T47D (cell line): ENCODE measurements around the gene INSM1.

Experiments used
- DNase-seq, 2 experiments: peaks; one replicate each; pipeline versions ENCODE4 v3.0.0 to v3.0.0-alpha.2; 2011 to 2012; ENCODE audit warnings: low read depth in 1 of 2, low spot score in 1 of 2
- JUND ChIP-seq: IDR thresholded peaks from 2 replicates; pipeline ENCODE4 v1.6.1; 2012; ENCODE audit warnings: low read depth
- in situ Hi-C: cut with HindIII; loops from 2 replicates; pipeline ENCODE4 v1.10.0; 2016; ENCODE audit warnings: low sequenced_read_pairs, low pct_unique_long_range_greater_than_20kb

INSM1 gene

DNA sequence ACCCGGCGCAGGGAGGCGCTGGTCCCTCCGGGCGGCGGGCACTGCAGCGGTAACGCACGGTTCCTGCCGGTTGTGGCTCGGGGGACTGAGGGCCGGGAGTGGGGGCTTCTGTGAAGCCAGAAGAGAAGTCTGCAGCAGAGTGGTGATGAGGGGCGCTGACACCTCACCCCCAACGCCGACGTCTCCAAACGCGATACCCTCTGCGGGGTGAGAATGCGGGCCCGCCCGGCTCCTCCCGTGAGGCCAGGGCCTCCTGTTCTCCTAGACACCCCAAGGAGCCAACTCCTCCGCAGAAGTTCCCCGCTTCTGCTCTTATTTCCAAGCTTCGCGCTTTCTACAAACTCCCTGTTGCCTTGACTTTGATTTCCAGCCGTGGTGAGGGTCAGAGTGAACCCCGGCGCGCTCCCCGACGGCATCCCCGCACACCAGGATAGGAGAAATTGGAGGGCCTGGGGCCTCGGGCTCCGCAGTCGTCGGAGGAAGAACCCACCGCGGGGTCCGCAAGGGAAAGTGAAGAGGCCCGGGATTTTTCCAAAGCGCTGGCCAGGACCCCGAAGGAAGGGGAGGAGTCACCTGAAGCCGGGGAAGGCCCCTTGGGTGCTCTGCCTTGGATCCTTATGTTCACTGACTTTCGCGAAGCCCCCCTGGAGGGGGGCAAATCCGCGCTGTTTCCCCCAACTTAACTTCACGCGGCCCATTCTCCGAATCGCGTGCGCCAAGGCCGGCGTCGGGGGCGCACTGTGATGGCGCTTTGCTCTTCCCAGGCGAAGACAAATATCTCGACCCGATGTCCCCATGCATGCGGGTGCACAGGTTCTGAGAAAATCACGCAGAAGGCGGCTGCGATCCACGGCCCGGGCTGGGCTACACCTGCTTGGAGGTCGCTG is 3.1 kb upstream of the INSM1 start:
- no peak for DNase-seq
- no peak for TF ChIP-seq JUND

DNA sequence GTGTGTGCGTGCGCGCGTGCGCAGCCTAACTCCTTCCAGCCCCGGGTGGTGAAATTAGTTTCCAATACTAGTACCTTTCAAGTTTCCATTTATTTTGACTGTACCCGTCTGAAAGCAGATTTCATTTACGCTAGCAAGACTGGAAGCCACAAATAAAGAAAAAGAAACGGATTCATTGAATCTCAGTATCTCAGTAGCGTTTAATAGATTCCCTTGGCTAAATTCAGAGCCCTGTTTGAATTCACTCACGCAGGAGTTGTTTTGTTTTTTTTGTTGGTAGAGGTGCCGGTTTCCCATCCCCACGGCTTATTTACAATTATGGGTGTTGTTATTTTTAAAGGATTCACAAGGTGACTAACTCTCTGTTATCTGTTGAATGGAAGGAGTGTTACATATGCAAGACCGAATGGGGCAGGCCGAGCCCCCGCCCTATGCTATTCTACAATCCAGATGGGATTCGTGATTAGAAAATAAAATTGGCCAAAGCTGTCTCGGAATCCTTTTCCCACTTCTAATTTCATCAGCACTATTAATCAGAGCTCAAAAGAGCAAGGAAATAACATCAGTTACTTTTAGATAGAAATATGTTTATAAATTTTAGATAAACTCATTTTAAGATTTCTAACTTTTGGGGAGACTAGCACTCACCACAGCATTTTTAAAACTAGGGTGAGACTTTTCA is 2.3 kb upstream of the INSM1 start:
- no peak for DNase-seq
- in situ Hi-C loops: no loop called here

More for the DNA sequence above, 3.1 kb upstream of the INSM1 start:
- in situ Hi-C loops: no loop called here

DNA sequence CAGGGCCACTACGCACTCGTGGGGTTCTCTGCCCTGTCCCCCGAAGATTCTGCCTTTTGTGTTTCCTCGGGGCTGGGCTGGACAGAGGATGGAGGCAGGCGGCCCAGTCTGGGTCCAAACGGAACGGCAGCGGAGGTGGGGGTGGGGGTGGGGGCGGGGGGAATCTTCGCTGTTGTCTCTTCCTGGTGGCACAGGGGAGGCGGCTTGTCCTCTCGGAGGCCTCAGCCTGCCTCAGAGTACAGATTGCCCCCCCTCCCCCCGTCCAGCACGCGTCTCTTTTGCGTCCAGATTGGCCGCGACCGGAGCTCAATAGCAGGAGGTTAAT is 1.4 kb upstream of the INSM1 start:
- in situ Hi-C loops: no loop called here
- TF ChIP-seq JUND: no peak
- no peak for DNase-seq

More for the DNA sequence above, 2.3 kb upstream of the INSM1 start:
- TF ChIP-seq JUND: no peak

DNA sequence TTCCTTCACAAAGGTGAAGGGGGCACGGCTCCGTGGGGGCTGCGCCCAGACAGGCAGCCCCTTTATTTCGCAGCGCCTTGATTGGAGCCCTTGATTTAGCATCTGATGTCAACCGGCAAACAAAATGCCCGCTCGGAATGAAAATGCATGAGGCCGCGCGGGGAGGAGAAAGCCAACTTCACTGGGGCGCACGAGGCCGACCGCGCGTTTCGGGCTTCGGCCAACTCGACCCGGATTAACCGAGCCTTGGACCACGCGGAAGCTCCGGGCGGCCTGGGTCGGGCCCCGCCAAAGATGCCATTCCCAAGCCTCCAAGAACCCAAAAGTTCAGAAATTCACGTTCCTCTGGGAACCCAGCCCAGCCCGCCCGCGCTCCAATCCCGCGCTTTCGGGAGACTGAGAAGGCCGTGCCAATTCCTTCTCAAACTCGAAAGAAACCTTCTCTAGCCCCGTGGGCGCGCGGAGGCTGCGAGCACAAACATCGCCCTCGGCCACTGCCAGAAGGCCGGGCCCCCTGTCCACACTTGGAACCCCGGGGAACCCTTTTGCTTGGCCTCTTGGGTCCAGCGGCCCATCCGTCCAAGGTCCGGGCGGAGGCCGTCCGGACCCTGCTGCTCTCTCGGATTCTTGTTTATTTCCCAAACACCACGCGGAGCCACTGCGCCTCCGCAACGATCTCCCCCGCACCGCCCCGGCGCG is 879 bp upstream of the INSM1 start:
- in situ Hi-C loops: no loop called here
- DNase-seq: no peak
- no peak for TF ChIP-seq JUND

DNA sequence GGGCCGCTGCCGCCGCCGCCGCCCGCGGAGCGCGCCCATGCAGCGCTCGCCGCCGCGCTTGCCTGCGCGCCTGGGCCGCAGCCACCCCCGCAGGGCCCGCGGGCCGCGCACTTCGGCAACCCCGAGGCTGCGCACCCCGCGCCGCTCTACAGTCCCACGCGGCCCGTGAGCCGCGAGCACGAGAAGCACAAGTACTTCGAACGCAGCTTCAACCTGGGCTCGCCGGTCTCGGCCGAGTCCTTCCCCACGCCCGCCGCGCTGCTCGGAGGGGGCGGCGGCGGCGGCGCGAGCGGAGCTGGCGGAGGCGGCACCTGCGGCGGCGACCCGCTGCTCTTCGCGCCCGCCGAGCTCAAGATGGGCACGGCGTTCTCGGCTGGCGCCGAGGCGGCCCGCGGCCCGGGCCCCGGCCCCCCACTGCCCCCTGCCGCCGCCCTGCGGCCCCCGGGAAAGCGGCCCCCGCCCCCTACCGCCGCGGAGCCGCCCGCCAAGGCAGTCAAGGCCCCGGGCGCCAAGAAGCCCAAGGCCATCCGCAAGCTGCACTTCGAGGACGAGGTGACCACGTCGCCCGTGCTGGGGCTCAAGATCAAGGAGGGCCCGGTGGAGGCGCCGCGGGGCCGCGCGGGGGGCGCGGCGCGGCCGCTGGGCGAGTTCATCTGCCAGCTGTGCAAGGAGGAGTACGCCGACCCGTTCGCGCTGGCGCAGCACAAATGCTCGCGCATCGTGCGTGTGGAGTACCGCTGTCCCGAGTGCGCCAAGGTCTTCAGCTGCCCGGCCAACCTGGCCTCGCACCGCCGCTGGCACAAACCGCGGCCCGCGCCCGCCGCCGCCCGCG is 730 bp downstream of the INSM1 start:
- no peak for DNase-seq
- no peak for TF ChIP-seq JUND
- in situ Hi-C loops: no loop called here

DNA sequence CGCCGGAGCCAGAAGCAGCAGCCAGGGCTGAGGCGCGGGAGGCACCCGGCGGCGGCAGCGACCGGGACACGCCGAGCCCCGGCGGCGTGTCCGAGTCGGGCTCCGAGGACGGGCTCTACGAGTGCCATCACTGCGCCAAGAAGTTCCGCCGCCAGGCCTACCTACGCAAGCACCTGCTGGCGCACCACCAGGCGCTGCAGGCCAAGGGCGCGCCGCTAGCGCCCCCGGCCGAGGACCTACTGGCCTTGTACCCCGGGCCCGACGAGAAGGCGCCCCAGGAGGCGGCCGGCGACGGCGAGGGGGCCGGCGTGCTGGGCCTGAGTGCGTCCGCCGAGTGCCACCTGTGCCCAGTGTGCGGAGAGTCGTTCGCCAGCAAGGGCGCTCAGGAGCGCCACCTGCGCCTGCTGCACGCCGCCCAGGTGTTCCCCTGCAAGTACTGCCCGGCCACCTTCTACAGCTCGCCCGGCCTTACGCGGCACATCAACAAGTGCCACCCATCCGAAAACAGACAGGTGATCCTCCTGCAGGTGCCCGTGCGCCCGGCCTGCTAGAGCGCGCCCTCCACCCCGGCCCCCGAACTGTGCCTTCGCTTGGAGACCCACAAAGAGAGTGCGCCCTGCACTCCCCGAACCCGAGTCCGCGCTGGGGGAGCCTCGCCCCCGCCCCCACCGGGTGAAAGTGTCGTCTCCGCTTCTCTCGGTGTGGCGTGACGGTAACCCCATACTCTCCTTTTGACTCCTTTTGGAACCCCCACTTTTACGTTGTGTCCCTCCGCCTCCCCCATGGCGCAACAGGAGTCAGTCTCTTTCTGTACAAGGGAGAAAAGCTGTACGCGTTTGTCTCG is 1.6 kb downstream of the INSM1 start:
- TF ChIP-seq JUND: no peak
- peak; percentile 89 to 92 for DNase-seq
- in situ Hi-C loops: no loop called here

DNA sequence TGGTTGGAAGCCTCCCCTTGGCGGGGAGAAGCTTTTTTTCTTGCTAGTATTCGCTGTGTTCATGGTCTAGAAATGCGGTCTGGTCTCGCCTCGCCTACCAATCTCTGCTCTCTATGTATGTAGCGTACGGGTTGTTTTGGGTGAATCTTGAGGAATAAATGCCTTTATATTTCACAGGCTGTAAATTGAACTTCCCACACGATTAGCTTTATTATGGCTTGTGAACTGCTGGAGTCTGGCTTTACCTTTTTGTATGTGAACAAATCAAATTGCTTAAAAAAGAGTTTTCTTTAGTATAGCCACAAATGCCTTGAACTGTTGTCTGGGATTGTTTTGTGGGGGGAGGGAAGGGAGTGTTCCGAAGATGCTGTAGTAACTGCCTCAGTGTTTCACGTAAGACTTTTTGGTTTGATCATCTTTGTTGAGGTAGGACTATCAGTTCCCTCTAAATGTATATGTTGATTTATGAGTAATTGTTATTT is 2.2 kb downstream of the INSM1 start:
- TF ChIP-seq JUND: no peak
- in situ Hi-C loops: no loop called here
- no peak for DNase-seq

DNA sequence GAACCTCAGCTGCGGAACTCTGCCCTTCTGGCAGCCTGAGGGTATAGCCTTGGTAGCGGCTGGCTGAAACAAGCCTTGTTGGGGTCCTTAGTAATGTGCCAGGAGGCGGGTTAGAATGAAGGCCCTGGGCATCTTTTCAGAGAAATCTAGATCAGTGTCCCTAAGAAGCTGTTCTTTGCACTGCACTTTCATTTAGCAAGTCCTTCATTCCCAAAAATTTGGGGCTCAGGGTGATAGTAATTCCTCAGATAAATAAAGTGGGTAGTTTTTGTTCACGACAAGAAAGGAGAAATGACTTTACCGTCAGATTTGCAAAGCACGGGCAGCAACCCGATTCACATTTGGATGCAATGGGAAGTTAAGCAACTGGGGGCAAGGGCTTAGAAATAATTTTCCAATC is 3.2 kb downstream of the INSM1 start:
- in situ Hi-C loops: no loop called here
- TF ChIP-seq JUND: no peak
- no peak for DNase-seq

DNA sequence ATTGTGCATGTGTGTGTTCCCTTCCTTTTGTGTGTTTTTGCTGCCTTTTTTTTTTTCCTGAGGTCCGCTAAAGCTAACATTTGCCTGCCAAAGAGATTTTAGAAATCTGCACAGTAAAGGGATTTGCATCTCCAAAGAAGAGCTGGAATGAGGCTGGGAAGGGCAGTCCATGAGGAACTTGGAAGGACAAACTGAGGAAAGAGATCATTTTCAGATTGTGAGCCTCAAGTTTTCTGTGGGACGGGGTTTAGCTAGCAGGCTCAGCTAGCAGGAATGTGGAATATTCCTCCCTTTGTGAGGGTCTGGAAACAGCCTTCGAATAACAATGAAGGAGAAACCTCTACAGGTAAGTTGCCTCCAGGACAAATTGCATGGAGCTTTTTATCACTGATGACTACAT is 3.8 kb downstream of the INSM1 start:
- no peak for TF ChIP-seq JUND
- in situ Hi-C loops: no loop called here

DNA sequence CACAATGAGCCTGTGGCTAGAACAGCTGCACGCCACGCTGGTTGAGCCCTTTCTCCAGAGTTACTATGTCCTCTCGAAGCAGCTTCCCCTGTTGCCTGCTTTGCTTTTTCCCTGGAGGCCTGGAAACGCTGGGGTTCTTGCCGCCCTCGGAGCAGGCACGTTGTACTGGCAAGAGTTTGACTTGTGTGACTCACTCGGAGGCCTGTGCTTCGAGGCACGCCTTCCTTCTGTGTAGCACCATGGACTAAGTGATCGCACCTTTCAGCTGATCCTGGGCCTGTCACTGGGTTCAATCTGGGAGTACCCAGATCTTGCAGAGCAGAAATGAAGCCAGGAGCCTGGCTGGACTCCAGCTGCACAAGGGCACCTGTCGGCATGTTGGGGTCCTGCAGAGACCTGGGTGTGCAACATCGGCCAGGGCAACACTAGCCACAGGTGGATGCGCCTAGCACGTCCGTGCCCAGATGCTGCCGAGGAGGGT is 5.2 kb downstream of the INSM1 start:
- in situ Hi-C loops: no loop called here
- no peak for TF ChIP-seq JUND
- DNase-seq: no peak

More for the DNA sequence above, 3.8 kb downstream of the INSM1 start:
- DNase-seq: no peak

DNA sequence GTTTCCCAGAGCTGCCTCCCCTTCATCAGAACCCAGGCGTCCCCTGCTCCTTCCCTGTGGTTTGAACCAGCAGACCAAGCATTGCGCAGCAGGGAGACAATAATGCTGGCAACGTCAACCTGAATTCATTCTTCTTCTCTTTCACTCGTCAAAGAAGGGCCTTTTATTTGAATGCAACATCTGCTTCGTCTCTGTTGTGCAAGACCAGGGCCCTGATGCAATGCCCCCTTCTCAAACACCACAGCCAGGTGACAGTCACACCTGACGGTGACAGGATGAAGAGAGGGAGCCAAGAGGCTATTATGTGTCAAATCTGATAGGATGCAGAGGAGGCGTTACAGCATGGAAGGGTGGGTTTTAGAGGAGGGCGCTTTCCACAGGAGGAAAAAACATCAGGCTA is 8.0 kb downstream of the INSM1 start:
- in situ Hi-C loops: no loop called here
- TF ChIP-seq JUND: no peak

More for the DNA sequence above, 8.0 kb downstream of the INSM1 start:
- no peak for DNase-seq
